GM19025 (cell line): Measurements from ENCODE around the gene ANKRD10.

ENCODE experiments used
- ATAC-seq: cut with Tn5 transposase; IDR thresholded peaks from one replicate; pipeline ENCODE4 v1.9.1; 2021; ENCODE audit warnings: mild to moderate bottlenecking, low read depth, moderate library complexity; ENCODE audit not compliant: unreplicated experiment

The ANKRD10 gene

DNA sequence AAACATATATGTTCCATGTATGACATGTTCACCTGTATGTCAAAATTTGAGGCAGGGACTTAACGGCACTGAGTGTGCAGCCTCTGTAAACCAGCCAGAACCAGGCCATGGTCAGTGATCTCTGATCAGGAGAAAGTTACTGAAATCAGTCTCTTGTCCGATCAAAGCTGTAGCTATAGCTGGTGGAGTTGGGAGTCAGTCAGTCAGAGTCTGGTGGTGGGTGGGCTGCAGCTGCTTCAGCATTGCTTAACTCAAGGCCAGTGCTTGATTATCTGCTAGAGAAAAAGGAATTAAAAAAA is 78.3 kb downstream of the ANKRD10 start:
- ATAC-seq = no peak

GRCh38 chr13:110835721-110836604 is 78.9 kb downstream of the ANKRD10 start:
- ATAC-seq = no peak

GRCh38 chr13:110834572-110834971 is 80.3 kb downstream of the ANKRD10 start:
- ATAC-seq = no peak

DNA sequence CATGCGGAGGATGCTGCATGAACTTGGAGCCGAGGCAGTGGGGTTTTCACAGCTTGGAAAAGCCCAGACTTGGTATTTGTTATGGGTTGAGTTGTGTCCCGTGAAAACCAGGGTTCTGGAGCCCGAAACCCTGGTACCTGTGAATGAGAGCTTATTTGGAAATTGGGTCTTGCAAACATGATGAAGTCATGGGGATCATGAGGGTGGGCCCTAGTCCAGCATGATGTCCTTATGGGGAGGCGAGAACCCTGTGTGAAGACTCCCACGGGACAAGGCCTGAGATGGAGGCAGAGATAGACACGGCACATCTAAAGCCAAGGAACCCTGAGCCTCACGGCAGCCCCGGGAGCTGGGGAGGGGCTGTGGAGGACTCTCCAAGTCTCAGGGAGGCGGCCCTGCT is 82.3 kb downstream of the ANKRD10 start:
- no peak for ATAC-seq

DNA sequence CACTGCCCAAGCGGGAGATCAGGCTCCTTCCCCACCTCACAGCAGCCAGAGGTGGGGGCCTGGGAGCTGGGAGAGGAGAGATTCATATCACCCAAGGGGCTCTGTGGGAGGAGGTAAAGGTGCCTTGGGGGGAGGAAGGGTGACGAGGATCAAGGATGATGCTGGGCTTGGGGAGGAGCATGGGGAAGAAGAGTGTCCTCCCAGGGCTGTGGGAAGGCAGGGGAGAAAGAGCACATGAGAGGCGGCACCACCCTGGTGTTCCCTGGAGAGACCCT is 82.7 kb downstream of the ANKRD10 start:
- no peak for ATAC-seq

DNA sequence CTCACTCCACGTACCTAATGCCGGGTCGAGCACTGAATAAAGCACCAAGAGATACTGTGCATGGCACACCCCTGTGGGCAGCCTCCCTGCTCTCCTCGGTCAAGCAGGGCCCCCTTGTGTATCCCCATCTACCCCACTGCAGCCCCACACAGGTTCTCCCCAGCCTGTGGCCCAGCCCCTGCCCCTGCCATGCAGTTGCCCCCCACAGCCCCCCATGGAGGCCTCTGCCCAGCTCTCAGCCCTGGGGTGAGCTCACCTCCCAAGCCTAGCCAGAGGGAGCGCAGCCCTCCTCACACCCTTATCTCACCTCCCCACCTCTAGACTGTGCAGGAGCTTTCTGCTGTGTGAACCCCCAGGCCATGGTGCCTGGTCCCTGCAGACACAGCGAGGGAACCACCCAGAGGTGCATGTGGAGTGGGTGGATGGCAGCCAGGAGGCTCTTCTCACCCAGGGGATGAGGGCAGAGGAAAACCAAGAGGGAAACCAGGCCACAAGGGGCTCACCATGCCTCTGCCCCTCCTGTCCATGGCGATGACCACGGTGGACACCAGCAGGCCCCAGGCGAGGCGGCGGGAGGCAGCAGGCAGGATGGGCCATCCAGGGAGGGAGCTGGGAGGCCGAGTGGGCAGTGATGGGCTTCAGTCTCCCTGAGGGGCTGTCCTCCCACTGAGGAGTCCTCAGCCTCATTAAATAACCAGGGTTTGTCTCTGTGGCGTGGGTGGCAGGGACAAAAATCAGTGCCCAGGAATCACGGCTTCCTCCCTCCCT is 83.2 kb downstream of the ANKRD10 start:
- ATAC-seq = no peak

DNA sequence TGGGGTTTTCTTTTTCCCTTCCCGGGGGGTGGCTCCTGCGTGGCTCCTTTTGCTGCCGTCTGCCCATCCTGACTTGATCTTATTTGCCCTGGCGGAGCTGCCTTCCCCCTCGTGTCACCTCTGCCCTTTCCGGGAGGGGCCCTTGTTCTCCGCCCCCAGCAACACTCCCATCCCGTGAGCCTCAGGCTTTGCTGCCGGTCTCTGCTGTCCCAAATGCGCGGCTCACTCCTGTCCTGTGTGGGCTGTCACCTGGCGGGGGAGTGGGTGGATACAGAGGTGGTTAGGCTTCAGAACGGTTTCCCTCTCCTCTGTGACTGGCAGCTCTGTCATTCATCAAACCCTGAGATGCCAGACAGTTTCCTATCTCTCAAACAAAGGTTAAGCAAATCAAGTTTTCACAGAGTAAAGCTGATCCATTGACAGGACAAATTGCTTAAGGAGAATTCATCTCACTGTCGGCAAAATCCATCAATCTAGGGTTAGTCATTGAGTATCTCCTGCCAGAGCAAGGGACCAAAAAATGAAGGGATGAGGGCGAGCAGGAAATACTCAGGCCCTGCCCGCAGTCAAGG is 84.0 kb downstream of the ANKRD10 start:
- no peak for ATAC-seq

DNA sequence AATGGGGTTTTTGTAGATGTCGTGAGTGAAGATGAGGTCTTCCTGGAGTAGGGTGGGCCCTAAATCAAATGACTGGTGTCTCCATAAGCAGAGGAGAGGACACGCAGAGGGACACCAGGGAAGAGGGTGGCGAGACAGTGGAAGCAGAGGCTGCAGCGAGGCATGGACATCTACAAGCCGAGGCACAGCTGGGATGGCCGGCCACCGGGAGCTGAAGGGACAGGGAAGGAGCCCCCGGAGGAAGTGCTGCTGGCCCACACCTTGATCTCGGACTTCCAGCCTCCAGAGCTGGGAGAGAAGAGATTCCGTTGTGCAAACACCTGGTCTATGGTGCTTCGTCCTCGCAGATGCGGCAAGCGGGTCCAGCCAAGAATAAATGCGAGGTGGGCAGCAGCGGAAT is 84.5 kb downstream of the ANKRD10 start:
- no peak for ATAC-seq

GRCh38 chr13:110829486-110829885 is 85.4 kb downstream of the ANKRD10 start:
- no peak for ATAC-seq

GRCh38 chr13:110828705-110829104 is 86.2 kb downstream of the ANKRD10 start:
- no peak for ATAC-seq
